GM18870 (cell line): ENCODE data around the gene PLP2.

Experiments
- ATAC-seq: cut with Tn5 transposase; IDR thresholded peaks from one replicate; pipeline ENCODE4 v1.9.1; 2021; ENCODE audit warnings: moderate library complexity; ENCODE audit not compliant: unreplicated experiment

The PLP2 gene

DNA sequence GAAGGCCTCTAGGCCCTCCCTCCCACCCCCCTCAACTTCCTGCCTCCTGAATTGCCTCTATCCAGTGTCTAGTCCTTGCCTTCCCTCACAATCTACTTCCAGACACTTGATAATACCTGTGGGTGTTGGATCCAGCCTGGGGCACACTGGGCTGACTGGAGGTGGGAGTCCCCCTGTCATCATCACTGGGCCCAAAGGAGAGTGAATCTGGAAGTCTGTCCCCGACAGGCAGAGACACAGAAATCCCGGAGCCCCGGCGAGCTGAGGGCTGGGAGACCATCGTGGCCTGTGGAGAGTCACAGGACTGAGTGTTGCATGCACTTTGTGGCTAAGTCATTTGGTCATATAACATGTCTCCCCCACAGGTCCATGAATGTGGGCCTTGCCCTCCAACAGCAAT, 36.7 kb downstream of the PLP2 start:
- no peak for ATAC-seq

DNA sequence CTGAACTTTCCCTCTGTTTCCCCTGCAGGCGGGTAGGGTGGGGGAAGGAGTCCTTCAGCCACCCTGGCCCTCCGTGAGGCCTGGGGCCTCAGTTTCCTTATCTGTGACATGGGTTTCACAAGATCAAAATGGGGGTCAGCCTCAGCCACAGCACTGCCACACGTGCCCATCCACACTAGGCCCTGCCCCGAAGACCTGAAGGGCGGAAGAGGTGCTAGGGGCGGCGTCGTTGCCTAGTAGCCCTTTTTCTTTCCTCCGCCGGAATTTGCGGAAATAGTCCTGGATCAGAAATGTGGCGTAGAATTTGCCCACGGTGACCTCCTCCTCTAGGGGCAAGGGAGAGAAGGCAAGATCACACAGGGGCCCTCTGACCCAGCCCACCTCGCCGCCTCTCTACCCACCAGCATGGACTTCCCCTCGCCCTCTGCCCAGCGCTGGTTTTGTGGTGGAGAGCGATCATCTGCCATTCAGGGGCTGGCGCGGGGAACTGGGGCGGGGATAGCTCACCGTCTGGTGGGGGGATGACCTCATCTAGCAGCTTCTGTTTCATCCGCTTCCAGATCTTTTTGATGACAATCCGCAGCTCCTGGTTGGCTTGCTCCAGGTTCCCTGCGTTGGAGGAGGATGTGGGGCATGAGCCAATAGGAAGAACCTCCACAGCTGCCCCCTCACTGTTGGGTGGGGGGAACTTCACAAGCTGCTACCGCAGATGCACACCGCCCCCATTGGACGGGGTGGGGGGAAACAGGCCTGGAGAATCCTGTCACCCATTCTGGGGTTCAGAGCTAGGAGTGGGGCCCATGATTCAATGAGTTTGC, 37.9 kb downstream of the PLP2 start:
- ATAC-seq: no peak

DNA sequence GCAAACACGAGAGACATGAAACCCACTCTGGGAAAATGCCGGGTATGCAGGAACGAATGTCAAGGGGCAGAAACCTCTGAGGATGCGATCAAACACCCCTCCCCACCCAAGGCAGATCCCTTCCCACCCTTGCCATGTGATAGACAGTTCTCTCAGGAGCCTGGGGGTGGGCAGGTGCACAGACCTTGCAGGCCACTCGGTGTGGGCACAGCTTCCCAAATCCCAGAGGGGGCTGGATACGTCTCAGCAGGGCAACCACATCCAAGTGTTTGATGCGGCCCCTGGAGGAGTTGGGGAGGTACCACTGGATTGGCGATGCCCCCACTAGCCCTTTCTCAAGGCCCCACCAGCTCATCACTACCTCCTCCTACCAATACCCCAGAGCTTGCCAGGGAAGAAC, 38.7 kb downstream of the PLP2 start:
- no peak for ATAC-seq

DNA sequence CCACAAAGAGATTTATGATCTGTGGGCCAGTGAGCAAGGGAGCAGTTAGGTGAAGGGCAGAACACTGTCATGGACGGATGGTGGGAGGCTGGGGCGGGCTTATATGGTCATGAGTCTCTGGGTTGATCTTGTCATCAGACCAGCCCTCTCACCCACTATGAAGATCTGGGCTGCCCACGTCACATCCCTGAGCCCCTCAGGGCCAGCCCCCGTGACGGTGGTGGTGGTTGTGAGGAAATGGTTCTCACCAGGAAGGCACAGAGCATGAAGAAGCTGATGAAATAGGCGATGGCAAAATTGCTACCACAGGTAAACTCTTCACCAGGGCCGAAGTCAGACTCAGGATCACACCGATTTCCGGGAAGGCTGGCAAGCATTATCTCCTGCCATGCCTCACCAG, 39.4 kb downstream of the PLP2 start:
- no peak for ATAC-seq

DNA sequence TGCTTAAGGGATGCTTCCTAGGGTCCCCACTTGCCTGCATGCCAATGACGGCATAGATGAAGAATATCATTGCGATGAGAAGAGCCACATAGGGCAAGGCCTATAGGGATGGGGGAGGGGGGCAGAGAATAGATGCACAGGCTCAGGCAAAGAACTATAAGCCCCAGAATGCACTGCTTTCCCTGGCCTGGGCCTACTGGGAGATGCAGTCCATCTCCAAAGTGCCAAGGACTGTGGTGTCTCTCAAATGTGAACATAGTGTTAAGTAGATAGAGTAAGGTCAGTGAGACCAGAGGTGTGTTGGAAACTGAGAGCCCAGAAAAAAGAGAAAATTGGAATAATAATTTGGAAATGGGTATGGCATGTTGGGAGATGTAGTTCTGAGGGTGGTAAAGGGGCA, 40.5 kb downstream of the PLP2 start:
- ATAC-seq: no peak

DNA sequence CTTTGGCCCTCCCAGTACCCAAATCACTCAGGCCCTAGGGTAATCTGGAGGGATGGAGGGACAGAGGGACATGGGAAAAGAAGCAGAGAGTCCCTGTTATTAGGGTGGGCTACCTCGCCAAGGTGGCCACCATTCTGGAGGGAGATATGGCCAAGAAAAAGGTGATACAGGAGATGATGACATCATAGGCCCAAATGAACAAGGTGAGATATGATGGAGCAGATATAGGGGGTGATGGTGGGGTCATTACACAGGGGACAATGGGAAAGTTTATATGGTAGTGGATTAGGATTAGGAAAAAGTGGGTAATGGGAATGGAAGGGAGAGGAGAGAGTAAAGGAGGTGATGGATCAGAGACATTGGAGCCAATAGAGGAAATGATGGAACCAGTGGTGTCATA, 41.2 kb downstream of the PLP2 start:
- no peak for ATAC-seq

DNA sequence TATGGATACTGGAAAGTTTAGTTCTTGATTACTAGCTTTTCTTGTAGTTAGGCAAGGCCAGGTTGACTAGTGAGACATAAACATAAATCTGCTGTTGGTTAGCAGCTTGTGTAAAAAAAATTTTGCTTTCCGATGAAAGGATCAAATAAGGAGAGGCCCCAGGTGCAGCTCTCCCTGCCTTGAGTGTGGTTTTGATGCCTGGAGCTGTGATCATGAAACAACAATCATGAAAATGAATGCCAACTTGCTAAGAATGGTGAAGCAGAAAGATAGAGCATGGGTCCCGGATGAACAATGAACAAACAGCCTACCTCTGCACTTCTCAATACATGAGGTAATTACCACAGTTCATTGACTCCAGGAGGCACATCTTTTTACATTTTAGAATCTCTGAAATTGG, 42.7 kb downstream of the PLP2 start:
- no peak for ATAC-seq

DNA sequence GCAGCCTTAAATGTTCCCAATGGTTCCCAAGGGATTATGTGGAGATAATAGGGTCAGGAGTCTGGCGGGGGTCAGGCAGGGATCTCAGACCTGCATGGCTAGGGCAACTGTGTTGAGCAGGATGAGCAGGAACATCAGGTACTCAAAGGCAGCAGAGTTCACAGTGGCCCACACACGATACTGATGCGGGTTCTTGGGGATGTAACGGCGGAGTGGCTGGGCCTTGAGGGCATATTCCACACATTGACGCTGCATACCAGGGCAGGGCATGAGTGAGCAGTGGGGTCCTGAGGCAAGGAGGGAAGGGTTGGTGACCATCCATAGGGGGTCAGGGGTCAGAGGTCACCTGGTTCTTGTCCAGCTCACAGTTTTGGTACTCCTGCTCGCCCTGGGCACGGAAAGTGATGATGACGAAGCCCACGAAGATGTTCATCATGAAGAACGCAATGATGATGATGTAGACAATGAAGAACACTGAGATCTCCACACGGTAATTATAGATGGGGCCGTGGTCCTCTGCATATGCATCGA, 43.4 kb downstream of the PLP2 start:
- ATAC-seq: no peak

DNA sequence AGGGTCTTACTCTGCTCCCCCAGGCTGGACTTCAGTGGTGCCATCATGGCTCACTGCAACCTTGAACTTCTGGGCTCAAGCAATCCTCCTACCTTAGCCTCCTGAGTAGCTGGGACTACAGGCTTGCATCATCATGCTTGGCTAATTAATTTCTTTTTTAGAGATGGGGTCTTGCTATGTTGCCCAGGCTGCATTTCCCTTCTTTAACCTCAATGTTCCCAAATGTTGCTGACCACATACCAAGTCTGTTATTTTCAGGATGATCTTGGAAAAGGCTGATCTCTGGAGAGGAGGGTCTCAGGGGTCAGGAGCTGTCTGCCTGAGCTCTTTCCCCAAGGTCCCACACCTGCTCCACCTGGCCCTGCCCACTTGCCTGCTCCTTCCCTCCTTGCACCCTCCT, 48.4 kb downstream of the PLP2 start:
- ATAC-seq: no peak

DNA sequence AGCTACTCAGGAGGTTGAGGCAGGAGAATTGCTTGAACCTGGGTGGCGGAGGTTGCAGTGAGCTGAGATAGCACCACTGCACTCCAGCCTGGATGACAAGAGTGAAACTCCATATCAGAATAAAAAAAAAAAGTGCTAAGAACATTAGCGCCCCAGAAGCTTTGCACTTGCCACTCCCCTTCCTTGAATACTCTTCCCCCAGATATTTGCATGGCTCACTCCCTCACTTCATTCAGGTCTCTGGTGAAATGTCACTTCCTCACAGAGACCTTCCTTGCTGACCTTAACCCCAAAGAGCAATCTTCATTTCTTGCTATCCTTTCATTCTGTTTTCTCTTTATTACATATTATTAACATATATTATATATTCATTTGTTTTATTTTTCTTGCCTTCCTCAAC, 50.2 kb downstream of the PLP2 start:
- no peak for ATAC-seq
